ENCODE results near the gene SLC46A3. TPM values are rescaled to one million over a fixed set of nuclear protein-coding genes. Genes with fewer than 3 reads are reported as not detected.

Gene SLC46A3
- polyA plus RNA-seq, 3 donors: 2.2 to 2.8 (median 2.6) TPM

DNA sequence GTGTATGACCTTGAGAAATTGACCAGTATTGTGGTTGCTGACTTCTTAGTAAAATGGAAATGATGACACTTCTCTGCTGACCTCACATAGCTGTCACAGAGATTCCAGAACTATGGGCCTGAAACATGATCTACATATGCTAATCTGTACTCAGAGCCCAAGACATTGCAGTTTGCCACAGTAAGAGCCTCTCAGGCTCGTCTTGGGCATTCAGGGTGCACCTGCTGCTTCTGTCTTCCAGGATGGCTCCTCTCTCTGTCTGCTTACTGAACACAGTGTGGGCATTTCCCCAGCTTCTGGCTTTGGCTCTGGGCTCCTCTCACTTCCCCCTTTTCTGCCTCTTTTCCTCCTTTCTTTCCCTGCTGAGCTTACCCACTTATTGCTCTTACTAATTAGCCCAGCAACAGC lies 22.3 kb upstream of the SLC46A3 start:
- DNase-seq (ENCODE audit: extremely low read depth in 1 of 11, low read depth in 9 of 11, low spot score in 4 of 11): no peak

DNA sequence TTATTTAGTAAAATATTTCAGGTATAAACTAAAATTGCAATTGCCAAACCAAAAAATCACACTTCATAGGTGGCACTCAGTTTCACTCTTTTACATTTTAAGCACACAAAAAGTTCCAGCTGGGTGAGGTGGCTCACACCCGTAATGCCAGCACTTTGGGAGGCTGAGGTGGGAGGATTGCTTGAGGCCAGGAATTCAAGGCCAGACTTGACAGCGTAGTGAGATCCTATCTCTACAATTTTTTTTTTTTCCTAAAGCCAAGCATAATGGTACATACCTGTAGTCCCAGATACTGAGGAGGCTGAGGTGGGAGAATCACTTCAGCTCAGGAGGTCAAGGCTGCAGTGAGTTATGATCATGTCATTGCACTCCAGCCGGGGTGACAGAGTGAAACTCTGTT lies 20.6 kb upstream of the SLC46A3 start:
- no peak for DNase-seq (ENCODE audit: extremely low read depth in 1 of 11, low read depth in 9 of 11, low spot score in 4 of 11)

DNA sequence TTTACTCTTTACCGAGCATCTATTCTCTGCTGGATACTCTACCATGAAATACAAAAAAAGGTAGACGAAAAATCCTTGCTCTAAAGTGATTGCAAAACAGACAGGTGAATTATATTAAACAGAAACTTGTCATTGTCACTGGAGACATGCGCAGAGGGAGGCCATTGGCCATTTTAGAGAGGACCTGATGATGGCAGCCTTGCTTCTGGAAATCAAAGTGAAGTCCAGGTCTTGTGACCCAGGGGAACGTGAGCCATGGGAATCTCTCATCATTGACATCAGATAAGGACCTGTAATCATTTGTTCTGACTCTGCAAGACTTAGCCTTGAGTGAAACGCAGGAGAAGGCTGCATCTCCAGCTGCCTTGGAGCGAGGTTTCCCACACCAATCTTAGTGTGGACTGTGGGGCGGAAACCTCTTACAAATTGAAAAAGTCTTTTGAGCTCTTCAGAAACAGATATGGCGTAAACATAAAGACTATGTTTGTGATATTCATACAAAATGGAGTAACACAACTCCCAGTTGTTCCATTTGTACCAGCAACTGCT lies 16.8 kb upstream of the SLC46A3 start:
- DNase-seq (ENCODE audit: extremely low read depth in 1 of 11, low read depth in 9 of 11, low spot score in 4 of 11): no peak

DNA sequence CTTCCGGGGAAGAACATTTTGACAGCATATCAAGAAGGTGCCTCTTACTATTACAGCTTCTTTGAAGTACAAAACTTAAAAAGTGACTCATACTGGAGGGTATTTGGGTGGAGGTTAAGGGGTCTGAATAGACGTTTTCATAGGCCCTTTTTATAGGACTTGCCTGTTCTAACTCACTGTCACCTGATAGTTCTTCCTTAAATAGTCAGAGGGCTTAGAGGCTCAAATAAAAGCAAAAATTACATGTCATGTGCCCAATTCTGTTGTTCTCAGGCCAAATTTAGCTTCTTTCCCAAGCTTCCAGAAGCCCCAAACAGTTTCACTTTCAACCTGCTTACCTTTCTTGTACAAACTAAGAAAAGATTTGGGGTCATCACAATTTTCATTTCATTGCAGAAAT lies 16.1 kb upstream of the SLC46A3 start:
- DNase-seq (ENCODE audit: extremely low read depth in 1 of 11, low read depth in 9 of 11, low spot score in 4 of 11): no peak

DNA sequence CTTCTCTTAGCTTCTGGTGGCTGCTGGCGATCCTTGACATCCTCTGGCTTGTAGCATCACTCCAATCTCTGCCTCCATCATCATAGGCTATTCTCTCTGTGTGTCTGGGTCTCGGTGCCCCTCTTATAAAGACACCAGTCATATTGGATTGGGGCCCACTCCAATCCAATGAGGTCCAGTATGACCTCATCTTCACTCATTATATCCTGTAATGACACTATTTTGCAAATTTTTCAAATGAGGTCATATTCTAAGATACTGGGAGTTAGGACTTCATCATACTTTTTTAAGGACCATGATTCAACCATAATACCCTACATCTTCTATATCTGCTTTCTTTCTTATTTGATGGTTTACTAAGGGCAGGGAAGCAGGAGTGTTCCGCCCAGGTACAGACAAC lies 12.0 kb upstream of the SLC46A3 start:
- DNase-seq (ENCODE audit: extremely low read depth in 1 of 11, low read depth in 9 of 11, low spot score in 4 of 11): no peak

DNA sequence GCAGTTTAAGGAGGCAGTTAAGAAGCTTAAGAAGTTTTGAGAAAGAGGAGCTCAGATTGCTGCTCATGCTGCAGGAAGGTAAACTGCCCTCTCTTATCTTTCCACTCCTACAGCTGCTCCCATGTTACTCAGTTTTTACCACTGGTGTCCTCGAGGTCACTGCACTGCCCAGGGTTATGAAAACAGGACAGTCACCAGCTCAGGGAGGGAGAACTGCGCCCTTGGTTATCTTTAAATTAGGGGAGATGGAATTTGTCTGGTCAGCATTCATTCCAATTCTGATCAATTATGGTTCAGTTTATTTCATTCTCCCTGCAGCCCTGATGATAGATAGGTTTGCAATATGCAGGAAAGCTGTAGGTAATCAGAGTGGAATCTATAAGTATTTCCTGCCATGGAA lies 10.8 kb upstream of the SLC46A3 start:
- no peak for DNase-seq (ENCODE audit: extremely low read depth in 1 of 11, low read depth in 9 of 11, low spot score in 4 of 11)

DNA sequence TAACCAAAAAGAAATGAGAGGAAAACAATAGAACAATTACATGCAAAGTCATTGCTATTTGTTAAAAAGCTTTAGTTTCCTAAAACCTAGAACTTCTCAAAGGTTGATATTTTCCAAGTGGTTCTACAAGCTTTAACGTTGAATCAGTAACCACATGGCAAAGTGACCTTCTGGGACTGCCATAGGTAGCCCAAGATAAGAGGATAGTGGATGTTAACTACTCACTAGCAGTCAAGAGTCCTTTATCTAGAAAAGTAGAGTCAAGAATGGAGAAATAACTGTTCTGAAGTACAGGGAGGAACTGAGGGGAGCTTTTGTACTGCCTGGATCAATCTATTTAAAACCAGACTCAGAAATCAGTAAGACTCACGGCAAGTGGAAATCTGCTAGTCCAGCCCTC lies 9.9 kb upstream of the SLC46A3 start:
- DNase-seq (ENCODE audit: extremely low read depth in 1 of 11, low read depth in 9 of 11, low spot score in 4 of 11): no peak

DNA sequence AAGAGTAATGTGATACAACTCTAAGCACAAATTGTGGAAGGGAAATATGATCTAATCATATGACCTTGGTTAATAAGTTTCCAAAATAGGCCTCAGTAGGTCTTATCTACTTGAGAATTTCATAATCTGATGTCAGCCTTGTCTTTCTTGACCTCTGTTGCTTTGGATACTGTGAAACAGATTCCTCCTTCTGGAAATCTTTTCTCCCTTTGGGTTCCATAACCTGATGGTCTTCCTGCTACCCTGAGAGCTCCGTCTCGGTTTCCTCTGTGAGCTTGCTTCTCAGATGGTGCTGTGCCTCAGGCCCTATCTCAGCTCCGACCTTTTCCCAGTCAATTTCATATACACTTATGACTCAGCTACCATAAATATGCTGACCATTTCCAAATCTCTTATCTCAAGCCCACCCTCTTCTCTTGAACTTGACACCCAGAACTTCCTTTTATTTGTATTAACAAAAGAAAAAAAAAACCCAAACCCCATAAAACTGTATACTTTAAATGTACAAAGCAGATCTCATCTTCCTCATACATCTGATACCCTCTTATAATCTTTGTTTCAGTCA lies 6.4 kb upstream of the SLC46A3 start:
- no peak for DNase-seq (ENCODE audit: extremely low read depth in 1 of 11, low read depth in 9 of 11, low spot score in 4 of 11)

DNA sequence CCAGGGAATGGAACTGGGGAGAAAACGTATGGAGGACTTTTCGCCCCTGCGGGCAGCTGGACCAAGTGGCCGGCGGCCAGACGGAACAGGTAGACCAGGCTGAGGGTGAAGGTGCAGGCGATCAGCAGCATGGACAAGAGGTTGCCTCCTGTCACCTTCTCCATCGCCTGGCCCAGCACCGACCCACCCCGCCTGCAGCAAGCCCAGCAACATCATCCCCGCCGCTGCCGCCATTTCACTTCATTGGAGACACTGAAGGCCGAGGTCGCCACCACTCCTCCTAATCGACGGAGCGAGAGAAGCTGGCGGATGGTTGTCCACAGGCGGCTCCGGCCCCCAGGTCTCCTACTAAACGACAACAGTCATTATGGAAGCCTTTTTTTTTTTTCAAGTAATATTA lies 5.0 kb upstream of the SLC46A3 start:
- no peak for DNase-seq (ENCODE audit: extremely low read depth in 1 of 11, low read depth in 9 of 11, low spot score in 4 of 11)

DNA sequence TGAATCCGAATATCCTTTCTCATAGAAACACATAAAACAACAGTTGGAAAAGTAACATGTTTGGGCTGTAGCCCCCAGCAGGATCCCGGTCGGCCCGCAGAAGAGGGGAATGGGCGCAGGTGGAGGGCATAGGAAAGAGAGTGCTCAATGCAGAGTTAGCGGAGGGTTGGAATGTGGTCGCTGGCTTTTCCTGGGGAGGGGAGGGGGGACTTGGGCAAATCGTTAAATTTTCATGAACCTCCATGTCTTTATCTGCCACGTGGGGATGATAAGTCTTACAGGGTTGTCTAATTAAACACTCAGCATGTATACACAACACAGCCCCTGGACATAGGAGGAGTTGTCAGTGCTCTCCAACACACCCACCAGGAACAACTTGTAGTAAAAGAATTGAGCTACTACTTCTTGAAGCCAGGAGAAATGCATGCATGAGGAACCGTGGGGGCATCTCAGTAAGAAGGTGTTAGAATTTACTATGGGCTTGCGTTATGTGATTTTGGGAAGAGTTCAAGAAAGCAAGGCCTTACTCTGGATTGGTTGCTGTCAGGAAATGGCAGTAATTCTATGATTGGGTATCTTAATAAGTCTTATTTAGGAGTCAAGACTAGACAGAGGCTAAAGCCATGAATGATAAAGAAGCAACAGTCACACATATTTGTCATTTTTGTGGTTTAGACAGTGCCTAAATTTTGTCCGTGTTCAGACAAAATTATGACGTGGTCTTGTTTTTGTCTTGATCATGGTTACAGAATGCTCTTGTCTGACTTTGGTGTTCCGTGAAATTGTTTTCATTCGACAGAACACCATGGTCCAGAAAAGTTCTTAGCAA lies 671 bp upstream of the SLC46A3 start:
- peak in 1 of 11 donors; percentile 23 for DNase-seq (ENCODE audit: extremely low read depth in 1 of 11, low read depth in 9 of 11, low spot score in 4 of 11)

DNA sequence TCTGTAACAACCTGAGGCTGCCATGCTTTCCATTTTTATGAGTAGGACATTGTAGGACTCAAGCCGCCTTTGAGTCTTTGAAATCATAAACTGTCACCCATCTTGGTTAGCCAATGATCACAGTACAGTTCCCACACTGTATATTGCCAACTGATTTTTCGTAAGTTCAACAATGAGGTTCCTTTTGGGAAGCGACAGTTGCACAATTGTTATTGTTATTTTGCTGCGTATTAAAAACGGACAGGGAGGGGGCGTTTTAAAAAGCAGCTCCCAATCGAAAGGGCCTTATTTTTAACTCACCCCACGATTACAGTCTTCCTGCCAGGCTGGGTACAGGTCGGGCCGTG lies 601 bp downstream of the SLC46A3 start:
- DNase-seq (ENCODE audit: extremely low read depth in 1 of 11, low read depth in 9 of 11, low spot score in 4 of 11): no peak

DNA sequence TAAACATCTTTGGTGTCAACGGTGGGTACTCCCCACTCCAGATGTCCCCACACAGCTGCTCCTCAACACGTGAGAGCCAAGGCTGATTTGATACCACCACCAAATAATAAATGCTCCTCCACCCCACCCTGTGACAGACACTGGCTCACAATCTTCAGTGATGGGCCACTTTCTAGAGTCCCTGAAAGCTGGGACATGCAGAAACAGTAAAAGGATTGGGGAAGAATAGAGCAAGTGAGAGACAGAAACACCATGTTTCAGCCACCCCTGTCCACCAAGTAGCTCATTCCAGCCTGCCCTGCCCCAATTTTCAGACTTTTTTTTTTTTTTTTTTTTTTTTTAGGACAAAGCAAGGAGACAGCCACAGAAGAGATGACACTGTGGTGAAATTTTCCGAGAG lies 1.6 kb downstream of the SLC46A3 start:
- no peak for DNase-seq (ENCODE audit: extremely low read depth in 1 of 11, low read depth in 9 of 11, low spot score in 4 of 11)

DNA sequence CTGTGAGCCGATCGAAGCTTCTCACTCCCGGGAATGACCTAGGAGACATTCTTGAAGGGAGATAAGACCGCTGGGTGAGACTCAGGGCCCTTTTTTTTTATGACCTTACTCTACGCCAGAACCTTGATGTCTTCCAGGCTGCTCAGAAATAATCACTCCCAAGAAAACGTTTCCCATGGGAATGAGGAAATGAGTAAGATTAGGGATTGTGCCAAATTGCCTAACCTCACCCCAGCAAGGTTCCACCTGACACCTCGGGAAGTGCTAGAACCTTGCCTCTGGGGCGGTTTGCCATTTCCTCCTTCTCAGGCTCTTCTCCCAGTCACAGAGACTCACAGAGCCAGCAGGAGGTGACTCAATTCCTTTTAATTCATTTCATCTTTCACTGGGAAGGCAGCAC lies 2.3 kb downstream of the SLC46A3 start:
- no peak for DNase-seq (ENCODE audit: extremely low read depth in 1 of 11, low read depth in 9 of 11, low spot score in 4 of 11)

DNA sequence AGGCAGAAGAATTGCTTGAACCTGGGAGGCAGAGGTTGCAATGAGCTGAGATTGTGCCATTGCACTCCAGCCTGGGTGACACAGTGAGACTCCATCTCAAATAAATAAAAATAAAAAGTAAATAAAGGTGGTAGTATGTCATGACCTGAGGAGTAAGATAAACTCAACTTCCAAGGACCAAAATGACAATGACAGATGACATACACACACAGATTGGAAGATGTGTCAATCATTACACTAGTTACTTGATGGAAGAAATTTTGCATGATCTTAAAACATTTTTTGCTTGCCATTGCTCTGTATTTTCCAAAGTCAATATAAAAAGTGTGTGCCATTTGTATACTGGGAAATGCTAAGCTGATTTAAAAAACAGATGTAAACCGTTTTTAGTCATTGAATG lies 4.1 kb downstream of the SLC46A3 start:
- DNase-seq (ENCODE audit: extremely low read depth in 1 of 11, low read depth in 9 of 11, low spot score in 4 of 11): no peak

DNA sequence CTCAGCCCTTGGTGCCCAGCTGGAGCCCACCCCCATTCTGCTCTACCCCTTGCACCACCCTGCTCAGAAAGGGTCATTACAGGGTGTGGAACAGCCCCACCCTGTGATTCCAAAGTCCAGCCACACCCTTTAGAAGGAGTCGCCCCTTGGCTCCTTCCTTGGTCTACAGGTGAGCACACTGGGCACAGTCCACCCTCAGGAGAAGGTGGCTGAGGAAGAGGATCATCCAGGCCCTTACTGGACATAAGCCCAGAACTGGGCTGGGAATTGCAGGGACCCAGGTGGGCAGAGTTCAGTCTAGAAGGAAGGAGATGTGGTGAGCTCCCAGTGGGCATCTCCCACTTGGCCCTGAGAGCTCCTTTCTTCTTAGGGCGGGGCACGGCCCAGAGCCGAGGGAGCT lies 8.6 kb downstream of the SLC46A3 start:
- no peak for DNase-seq (ENCODE audit: extremely low read depth in 1 of 11, low read depth in 9 of 11, low spot score in 4 of 11)

DNA sequence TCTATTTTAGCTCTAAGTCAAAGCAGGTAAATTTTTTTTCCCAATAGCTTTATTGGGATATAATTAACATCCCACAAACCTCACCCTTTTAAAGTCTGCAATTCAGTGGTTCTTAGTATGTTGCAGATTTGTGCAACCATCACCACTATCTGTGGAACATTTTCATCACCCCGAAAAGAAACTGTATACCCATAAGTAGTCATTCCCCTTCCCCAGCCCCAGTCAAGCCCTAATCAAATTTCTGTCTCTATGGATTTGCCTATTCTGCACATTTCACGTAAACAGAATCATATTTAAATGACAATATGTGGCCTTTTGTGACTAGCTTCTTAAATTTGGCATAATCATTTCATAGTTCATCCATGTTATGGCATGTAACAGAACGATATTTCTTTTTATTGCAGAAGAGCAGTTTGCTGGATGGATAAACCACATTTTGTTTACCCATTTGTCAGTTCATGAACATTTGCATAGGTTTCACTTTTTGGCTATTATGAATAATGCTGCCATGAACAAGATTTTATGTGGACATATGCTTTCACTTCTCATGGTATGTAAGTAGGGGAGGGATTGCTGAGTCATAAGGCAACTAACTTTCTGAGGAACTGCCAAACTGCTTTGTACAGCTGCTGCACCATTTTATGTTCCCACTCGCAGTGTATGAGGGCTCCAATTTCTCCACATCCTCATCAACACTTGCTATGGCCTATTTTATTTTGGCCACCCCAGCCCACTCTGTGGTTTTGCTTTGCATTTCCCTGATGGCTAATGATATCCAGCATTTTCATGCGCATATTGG lies 10.9 kb downstream of the SLC46A3 start:
- no peak for DNase-seq (ENCODE audit: extremely low read depth in 1 of 11, low read depth in 9 of 11, low spot score in 4 of 11)

DNA sequence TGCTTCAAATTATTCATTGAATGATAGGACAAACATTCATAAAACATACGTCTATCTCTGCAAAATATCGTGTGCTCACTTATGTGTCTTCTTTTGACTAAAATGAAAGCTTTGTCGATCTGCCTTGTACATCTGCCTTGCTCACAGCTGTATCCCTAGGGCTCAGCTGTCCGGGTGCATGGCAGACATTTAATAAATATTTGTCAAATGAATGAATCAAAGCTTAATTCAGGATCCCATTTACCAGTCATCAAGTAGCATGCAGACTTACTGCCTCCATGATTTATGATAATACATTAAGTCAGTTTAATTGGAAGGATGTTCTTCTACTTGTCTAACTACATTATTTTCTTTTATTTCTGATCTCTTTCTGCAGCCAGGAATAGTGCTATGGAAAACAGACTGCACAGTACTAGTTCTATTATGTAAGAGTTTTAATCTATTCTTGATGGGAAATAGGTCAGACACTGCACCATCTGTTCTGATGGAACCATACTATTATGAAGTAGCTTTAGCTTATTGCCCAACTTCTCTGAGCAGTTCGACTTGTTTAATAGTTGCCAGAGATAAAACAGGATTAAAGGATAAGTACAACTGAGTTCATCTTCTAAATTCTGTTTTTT lies 13.2 kb downstream of the SLC46A3 start:
- DNase-seq (ENCODE audit: extremely low read depth in 1 of 11, low read depth in 9 of 11, low spot score in 4 of 11): no peak

DNA sequence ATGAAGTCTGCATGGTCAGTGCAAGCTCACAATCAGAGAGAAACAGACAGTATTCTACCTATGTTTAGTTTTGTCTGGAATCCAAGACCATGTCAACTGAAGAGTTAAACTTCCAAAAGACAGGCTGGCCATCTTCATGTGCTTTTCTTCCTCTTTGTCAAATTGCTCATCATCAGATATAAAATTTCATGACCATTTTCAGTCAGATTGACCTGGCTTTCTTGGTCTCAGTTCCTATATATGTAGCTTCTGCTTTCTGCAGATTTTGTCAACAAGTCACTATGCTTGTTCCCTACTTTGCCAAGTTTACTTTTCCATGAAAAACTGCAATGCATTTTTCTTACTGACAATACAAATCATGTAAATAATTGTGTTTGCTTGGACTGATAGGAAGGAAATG lies 13.9 kb downstream of the SLC46A3 start:
- DNase-seq (ENCODE audit: extremely low read depth in 1 of 11, low read depth in 9 of 11, low spot score in 4 of 11): no peak

DNA sequence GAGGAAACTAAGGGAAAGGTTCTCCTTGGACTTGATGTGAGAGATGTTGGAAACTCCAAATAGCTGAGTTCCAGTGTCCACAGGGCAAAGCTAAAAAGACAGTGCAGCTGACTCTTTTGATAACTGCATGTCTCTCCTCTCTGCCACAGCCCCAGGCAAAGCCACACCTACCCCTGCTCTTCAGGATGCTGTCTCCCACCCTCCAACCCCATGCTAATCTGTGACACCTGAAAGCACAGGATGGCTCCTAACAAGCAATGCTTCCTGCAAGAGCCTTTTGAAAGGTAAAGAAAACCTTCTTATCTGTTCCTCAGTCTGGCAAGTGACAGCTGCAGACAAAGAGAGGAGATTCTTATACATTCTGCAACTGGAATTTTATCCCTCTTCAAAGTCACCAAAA lies 14.5 kb downstream of the SLC46A3 start:
- no peak for DNase-seq (ENCODE audit: extremely low read depth in 1 of 11, low read depth in 9 of 11, low spot score in 4 of 11)

DNA sequence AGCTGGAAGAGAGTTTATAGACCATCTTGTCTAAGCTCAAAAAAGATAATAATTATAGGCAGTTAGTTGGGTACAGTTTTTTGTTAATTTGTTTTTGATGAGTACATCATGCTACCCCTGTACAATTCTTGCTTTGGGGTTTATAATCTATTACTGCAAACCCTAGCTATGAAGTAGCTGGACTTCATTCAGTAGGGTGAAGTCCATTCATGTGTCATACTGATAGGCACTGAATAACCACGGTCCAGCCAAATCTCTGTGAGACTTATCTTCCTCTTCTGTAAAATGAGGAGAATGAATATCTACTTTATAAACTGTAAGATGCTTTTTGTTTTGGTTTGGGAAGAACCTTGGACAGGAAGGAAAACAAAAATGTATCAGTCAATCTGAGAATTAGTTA lies 19.5 kb downstream of the SLC46A3 start:
- no peak for DNase-seq (ENCODE audit: extremely low read depth in 1 of 11, low read depth in 9 of 11, low spot score in 4 of 11)

Data from renal cortex interstitium (tissue), 11 donors.